Erythroblast (primary cell): ENCODE measurements around the gene PHF21B.

Source experiments
- DNase-seq, 2 experiments: peaks; one replicate each; lab custom pipeline; 2025; lab: John Stamatoyannopoulos, UW
- GATA1 ChIP-seq: IDR thresholded peaks from 2 replicates; pipeline ENCODE4 v1.6.1; 2011; ENCODE audit warnings: low read depth, mild to moderate bottlenecking, control low read depth, low read length, moderate library complexity
- POLR2A ChIP-seq: IDR thresholded peaks from 2 replicates; pipeline ENCODE4 v1.6.1; 2011; ENCODE audit warnings: mild to moderate bottlenecking, low read length

The PHF21B gene

DNA sequence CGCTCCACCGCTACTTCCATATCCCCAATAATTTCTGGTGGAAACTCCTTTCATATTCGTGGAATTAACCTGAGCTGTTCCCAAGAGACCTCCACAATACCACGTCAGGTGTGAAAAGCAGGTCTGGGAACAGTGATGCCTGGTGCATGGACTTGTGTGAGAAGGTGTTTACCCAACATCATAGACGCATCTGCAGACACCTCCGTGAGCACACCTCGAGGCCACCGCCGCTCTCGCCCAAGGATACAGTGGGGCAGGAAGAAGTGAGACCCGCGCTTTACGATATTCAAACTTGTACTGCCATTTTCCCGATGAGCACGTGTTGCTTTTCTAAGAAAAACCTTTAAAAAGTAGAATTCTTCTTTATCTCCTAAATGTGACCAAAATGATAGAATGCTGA lies 8.2 kb downstream of the PHF21B start:
- no peak for TF ChIP-seq GATA1
- no peak for TF ChIP-seq POLR2A

DNA sequence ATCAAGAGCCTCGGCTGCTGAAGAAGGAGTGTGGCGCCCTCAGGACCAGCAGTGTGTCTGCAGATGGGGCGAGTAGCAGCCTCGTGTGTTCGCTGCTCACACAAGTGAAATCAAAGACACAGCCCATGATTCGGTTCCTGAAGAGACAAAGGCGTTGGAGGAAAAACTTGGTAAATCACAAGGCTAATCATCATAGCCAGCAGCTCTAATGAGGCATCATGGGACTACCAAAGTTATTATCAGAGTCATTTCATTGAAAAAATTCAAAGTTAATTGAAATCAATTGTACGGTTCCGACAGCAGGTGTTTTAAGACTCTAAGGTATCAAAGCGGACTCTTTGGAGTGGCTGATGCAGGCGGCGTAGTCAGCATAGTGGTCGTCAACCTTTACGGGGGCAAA lies 9.5 kb downstream of the PHF21B start:
- no peak for DNase-seq
- no peak for TF ChIP-seq POLR2A
- TF ChIP-seq GATA1, result no peak

More for the DNA sequence above, 8.2 kb downstream of the PHF21B start:
- no peak for DNase-seq

DNA sequence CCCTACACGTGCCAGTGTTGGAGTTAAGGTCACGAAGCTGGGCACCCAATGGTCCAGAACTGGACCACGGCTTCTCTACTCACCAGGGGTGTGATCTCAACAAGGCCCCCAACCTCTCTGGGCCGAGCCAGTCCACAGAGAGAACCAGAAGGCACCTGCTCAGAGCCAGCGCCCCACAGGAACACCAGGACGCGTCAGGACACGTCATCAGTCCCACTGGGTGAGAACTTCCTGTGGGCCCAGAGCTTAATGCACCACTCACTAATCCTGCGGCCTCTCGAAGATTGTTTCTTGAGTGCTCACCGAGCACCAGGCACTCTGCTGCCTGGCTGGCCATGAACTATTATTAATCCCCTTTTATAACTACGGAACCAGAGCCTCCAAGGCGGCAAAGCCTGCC lies 10.1 kb downstream of the PHF21B start:
- no peak for DNase-seq
- TF ChIP-seq POLR2A (no peak), GATA1 (no peak)

DNA sequence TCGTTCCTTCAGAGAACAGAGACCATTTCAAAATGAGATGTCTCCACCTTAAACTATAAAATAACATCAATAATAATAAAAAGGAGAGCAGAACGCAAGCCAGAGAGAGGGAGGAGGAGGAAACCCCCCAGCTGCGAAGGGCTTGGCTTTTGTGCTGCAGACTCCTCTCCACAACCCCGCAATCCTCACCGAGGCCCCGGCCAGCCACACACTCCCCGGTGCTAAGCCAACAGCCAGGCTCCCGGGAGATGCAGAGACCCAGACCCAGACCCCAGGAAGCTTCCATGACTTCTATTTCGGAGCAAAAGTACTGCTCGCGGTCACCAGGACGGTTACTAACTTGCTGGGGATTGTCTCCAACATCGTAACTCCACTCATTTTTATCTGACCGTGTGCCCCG lies 10.6 kb downstream of the PHF21B start:
- TF ChIP-seq GATA1, result no peak
- no peak for TF ChIP-seq POLR2A
- DNase-seq, result no peak

DNA sequence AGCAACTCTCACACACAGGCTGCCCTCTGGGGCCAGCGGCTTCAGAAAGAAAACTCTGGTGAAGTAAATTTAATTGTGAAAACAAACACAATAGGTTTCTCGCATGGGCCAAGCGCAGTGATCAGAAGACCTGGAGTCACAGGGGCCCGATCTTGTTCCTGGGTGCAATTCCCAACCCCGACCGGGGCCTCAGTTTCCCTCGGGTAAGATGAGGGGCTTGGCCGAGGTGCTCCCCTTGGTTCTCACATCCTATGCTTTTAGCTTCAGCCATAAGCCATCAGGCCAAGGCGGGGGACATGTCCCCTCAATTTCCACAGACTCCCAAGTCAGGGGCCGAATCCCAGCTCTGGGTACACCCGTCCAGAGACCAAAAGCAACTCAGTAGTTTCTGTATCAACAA lies 11.5 kb downstream of the PHF21B start:
- TF ChIP-seq POLR2A (no peak), GATA1 (no peak)
- DNase-seq, result no peak

DNA sequence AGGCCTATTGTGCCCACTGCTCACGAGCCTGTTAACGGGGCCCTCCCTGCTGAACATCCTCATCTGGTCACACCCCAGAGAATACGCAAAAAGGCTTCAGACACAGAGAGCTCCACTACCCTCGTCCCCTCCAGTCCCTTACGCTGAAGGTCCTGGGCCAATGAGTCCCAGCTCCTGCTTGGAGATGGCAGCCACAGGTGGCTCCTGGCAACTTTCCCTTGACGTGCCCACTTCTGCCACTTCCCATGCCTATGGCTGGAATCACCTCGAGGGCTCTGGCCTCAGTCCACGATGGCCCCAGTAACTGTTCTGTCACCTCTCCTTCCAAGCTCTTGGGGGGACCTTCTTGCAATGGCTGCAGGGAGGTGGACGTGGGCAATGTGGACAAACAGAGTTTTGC lies 12.7 kb downstream of the PHF21B start:
- TF ChIP-seq GATA1 (no peak), POLR2A (no peak)
- DNase-seq, result no peak

DNA sequence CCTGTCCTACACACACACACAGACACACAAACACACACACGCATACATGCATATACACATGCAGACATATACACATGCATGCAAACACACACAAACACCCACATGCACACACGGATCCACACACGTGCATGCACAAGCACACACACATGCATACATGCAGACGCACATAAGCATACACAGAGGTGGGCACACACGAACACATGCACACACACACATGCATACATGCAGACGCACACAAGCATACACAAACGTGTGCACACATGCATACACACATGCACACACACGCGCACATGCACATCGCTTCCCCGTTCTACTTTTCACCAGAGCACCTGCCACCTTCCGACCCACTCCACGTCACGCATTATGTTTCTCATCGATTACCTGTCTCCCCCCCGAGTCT lies 13.2 kb downstream of the PHF21B start:
- DNase-seq, result no peak
- TF ChIP-seq POLR2A (no peak), GATA1 (no peak)

DNA sequence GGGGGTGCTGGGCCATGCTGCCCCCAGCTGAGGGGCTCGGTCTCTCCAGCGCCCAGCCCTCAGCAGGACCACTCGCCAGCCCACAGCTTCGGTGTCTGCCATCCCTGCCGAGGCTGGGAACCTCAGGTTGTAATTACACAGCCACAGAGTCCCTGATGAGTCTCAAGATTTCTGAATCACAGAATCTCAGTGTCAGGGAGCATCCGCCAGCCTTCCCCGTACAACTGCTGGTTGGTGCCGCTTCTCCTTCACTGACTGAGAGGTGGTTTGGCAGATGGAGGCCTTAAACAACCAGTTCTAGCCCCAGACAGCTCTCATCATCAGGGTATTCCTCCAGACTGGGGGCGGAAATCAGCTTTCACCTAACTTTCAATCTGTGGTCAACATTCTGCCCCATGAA lies 13.7 kb downstream of the PHF21B start:
- no peak for TF ChIP-seq POLR2A
- TF ChIP-seq GATA1, result no peak
- no peak for DNase-seq

DNA sequence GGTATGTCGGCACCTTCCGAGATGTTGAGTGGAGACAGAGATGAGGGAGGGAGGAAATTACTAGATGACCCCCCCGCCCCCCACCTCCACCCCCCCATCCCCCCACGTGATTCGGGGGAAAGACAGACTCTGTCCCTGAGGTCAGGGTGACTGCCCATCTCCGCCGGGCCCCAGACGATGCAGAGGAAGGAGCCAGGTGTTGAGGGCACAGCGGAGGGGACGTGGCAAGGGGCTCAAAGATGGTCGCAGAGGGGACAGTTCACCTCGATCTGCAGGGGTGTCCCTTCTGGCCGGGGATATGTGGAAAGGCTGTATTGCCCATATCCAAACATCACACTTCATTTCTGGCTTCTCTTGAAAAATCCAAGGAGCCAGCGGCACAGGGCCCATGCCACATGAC lies 14.1 kb downstream of the PHF21B start:
- no peak for TF ChIP-seq GATA1
- no peak for TF ChIP-seq POLR2A
- no peak for DNase-seq

DNA sequence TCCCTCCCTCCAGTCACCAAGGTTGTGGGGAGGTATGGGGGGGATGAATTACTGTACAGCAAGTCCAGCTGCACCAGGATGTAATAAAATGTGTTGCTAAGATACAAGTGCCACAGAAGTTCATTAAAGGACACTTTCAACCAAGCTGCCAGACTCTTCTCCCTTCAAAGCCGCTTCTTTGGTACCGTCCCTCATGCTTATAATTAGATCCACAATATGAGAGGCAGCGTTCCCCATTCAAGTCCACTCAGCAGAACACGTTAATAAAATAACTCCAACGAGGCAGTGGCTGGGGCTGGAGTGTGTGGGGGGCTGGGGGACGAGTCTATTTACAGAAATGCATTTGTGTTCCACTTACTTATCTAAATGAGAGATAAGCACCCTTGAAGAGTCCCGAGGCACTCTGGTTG lies 14.7 kb downstream of the PHF21B start:
- DNase-seq, result no peak
- TF ChIP-seq POLR2A (no peak), GATA1 (no peak)

DNA sequence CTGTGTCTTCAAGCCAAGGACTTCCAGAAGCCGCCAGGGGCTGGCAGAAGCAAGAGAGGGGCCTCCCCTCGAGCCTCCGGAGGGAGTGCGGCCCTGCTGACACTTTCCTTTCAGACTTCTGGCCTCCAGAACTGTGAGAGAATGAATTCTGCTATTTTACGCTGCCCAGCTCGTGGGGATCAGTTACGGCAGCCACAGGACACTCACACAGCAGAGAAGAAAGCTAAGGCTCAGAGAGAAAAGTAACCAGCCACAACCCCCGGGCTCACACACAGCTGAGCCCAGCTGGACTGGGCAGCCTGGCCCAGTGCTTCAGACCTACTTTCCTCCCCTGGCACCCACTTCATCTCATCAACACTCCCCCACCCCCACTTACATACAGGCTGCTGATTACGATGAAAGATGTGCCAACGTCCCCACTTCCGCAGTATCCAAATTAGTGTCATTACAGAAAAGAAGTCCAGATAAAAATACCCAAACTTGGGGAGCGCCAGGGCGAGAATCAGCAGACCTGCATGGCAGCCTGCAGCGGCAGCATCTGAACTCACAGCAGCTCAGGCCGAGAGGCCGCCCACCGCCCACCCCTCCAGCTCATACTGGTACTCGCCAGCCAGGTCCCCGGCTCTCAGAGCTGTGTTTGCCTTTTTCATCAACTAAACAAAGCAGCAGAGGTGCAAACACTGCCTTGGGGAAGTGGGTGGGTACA lies 15.3 kb downstream of the PHF21B start:
- TF ChIP-seq GATA1, result no peak
- no peak for TF ChIP-seq POLR2A
- DNase-seq, result no peak

DNA sequence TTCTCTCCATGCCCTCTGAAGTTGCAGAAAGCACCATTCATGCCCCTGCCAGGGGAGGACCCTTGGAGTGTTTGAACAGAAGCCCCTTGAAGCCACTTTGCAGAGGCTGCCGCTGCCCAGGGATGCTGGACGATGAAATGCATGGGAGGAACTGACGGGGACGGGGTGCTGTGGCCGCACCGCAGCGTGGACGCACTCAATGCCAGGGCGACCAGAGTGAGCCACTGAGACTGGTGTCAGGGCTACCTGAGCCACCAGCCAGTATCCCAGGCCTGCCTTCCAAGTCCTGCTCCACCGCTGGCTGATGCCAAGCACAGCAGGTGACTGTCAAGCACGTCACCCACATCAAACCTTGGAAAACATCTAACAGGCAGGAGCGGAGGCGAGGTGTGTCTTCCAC lies 17.6 kb downstream of the PHF21B start:
- no peak for TF ChIP-seq GATA1
- TF ChIP-seq POLR2A, result no peak

DNA sequence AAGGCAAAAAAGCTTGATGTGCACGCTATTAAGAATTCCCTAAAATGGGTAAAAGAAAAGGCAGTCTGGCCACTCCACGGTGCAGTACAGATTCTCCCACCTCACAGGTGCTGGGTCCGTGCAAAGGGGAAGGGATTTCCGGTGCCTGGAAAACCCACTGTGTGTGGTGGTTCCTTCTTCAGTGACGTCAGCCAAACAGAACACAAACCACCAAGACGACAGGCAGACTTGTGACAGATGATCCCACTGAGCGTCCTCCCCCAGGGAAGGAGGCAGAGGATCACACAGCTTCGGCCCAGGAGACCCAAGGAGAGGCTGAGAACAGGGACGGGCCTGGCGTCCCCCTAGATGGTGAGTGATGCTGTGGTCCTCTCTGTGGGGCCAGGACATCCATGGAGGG lies 18.6 kb downstream of the PHF21B start:
- no peak for DNase-seq
- TF ChIP-seq POLR2A, result no peak
- TF ChIP-seq GATA1, result no peak

More for the DNA sequence above, 17.6 kb downstream of the PHF21B start:
- DNase-seq, result no peak

DNA sequence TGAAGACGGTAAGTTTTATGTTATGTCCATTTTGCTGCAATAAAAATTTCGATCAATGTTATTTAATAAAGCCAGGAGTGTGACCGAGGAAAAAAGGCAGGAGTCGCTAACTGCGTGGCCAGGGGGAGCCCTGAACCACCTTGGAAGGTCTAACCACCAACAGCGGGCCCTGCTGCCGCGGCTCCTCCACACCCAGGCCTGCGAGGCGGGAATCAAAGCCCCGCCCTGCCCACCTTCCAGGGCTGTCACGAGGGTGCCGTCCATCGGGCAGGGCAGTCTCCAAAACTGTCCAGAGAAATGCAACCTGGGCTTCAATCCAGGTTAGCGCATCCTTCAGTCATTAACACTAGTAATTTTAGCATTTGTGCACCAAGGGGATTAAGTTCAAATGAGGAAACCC lies 19.0 kb downstream of the PHF21B start:
- TF ChIP-seq GATA1 (no peak), POLR2A (no peak)
- no peak for DNase-seq

DNA sequence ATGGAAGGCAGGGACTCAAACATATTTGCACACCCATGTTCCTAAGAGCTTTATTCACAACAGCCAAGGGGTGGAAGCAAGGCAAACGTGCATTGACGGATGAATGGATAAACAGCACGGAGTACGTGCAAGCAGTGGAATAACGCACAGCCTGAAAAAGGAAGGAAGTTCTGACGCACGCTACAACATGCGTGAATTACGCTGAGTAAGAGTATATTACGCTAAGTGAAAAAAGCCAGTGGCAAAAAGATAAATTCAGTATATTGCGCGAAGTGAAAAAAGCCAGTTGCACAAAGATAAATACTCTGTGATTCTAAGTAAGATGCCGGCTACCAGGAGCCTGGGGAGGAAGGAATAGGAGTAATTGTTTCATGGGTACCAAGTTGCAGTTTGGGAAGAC lies 19.5 kb downstream of the PHF21B start:
- TF ChIP-seq POLR2A (no peak), GATA1 (no peak)
- DNase-seq, result no peak
